H1 (cell line): ENCODE measurements around the gene RGL1. TPM values are rescaled to one million over a fixed set of nuclear protein-coding genes. Genes with fewer than 3 reads are reported as not detected.

Source experiments
- CTCF ChIA-PET: fragments of 300-600 bp; sonication (Branson Sonifier 250); formaldehyde crosslinking; loops from one replicate; lab custom pipeline; 2021; ENCODE audit not compliant: partially characterized antibody; lab: Charles Lee
- POLR2A ChIA-PET: fragments of 300-600 bp; sonication (Branson Sonifier 250); formaldehyde crosslinking; loops from one replicate; lab custom pipeline; 2021; ENCODE audit warnings: inconsistent platforms; ENCODE audit not compliant: partially characterized antibody; lab: Charles Lee
- DNase-seq, 2 experiments: peaks; one replicate each; pipeline versions ENCODE4 v3.0.0 to v3.0.0-alpha.2; 2010 to 2022; ENCODE audit warnings: low spot score in 2 of 2, low read depth in 1 of 2, mixed read lengths in 1 of 2
- FAIRE-seq: peaks from 2 replicates; lab custom pipeline; 2011; peaks lifted over from hg19 to GRCh38; lab: Jason Lieb, UNC
- H2AFZ ChIP-seq: 2 replicates; pipeline ENCODE4 v1.8.1; 2012; ENCODE audit warnings: low read length, inconsistent platforms
- H2AK5ac ChIP-seq: 2 replicates; pipeline ENCODE4 v1.6.1; 2013; ENCODE audit warnings: low read depth, low read length
- H2BK120ac ChIP-seq: replicated peaks from 2 replicates; pipeline ENCODE3; 2013; ENCODE audit warnings: low read depth, low read length, inconsistent platforms
- H2BK12ac ChIP-seq: 2 replicates; pipeline ENCODE4 v1.6.1; 2013; ENCODE audit warnings: low read depth, low read length
- H2BK15ac ChIP-seq: 2 replicates; pipeline ENCODE4 v1.6.1; 2013; ENCODE audit warnings: low read length
- H2BK20ac ChIP-seq: 2 replicates; pipeline ENCODE4 v1.6.1; 2013; ENCODE audit warnings: low read length
- H2BK5ac ChIP-seq: 2 replicates; pipeline ENCODE4 v1.6.1; 2013; ENCODE audit warnings: low read depth, low read length
- H3K14ac ChIP-seq: 2 replicates; pipeline ENCODE4 v1.6.1; 2013; ENCODE audit warnings: inconsistent platforms; ENCODE audit not compliant: insufficient read length
- H3K18ac ChIP-seq: 2 replicates; pipeline ENCODE4 v1.6.1; 2013; ENCODE audit warnings: low read length; ENCODE audit errors: extremely low read depth
- H3K23ac ChIP-seq: 2 replicates; pipeline ENCODE4 v1.6.1; 2013; ENCODE audit warnings: inconsistent platforms; ENCODE audit not compliant: insufficient read length
- H3K23me2 ChIP-seq: 2 replicates; pipeline ENCODE4 v1.6.1; 2013; ENCODE audit warnings: low read depth, low read length
- H3K27ac ChIP-seq: 2 replicates; pipeline ENCODE4 v1.6.1; 2011; ENCODE audit warnings: low read depth, low read length, inconsistent platforms
- H3K27me3 ChIP-seq, 4 experiments: replicated peaks in 1 of 4; 1 replicate in 1 of 4; 2 replicates in 3 of 4; pipeline versions ENCODE4 v1.6.1 to v1.8.1; 2011 to 2013; ENCODE audit warnings: low read length in 3 of 4, mild to moderate bottlenecking in 3 of 4, inconsistent platforms in 2 of 4, mixed read lengths in 2 of 4, moderate library complexity in 1 of 4; ENCODE audit not compliant: control insufficient read depth in 3 of 4, insufficient read depth in 3 of 4; ENCODE audit errors: extremely low read depth in 1 of 4
- H3K36me3 ChIP-seq, 4 experiments: 2 replicates each; pipeline versions ENCODE4 v1.6.1 to v1.8.1; 2011 to 2013; ENCODE audit warnings: mild to moderate bottlenecking in 4 of 4, low read length in 3 of 4, moderate library complexity in 2 of 4, control low read depth in 1 of 4, inconsistent platforms in 1 of 4; ENCODE audit not compliant: insufficient read depth in 4 of 4, control insufficient read depth in 2 of 4
- H3K4ac ChIP-seq: replicated peaks from 2 replicates; pipeline ENCODE3; 2013; ENCODE audit warnings: low read length, low read depth, mixed read lengths, inconsistent platforms; ENCODE audit not compliant: insufficient read length
- H3K4me1 ChIP-seq, 4 experiments: replicated peaks in 1 of 4; 1 replicate in 1 of 4; 2 replicates in 3 of 4; pipeline versions ENCODE4 v1.6.1 to v1.8.1; 2011 to 2013; ENCODE audit warnings: low read length in 3 of 4, inconsistent platforms in 2 of 4, mixed read lengths in 1 of 4; ENCODE audit not compliant: insufficient read depth in 4 of 4, control insufficient read depth in 3 of 4
- H3K4me2 ChIP-seq, 2 experiments: 2 replicates each; pipeline versions ENCODE4 v1.6.1 to v1.8.1; 2011 to 2013; ENCODE audit warnings: low read depth in 2 of 2, low read length in 2 of 2, control low read depth in 1 of 2, inconsistent platforms in 1 of 2, mild to moderate bottlenecking in 1 of 2; ENCODE audit not compliant: insufficient read depth in 1 of 2
- H3K4me3 ChIP-seq, 4 experiments: fragments of 200-600, 300-600 bp in 1 of 4; sonication (generic), shearing (Covaris generic), sonication (Bioruptor Twin) in 1 of 4; 2 replicates each; pipeline versions ENCODE4 v1.5.1 to v1.8.1; 2011 to 2016; ENCODE audit warnings: low read length in 4 of 4, low read depth in 3 of 4, control low read depth in 2 of 4, inconsistent platforms in 2 of 4, mild to moderate bottlenecking in 2 of 4, mixed read lengths in 1 of 4, moderate library complexity in 1 of 4; ENCODE audit not compliant: insufficient read depth in 2 of 4; ENCODE audit errors: extremely low read depth in 1 of 4
- H3K56ac ChIP-seq: replicated peaks from 2 replicates; pipeline ENCODE3; 2013; ENCODE audit warnings: low read depth, mild to moderate bottlenecking, mixed read lengths, low read length, inconsistent platforms; ENCODE audit not compliant: insufficient read length
- H3K79me1 ChIP-seq: 2 replicates; pipeline ENCODE4 v1.6.1; 2013; ENCODE audit warnings: low read depth, low read length, control low read depth
- H3K79me2 ChIP-seq, 2 experiments: 2 replicates each; pipeline versions ENCODE4 v1.6.1 to v1.8.1; 2012 to 2013; ENCODE audit warnings: low read length in 2 of 2, mild to moderate bottlenecking in 2 of 2, inconsistent platforms in 1 of 2; ENCODE audit not compliant: insufficient read depth in 2 of 2, control insufficient read depth in 1 of 2
- H3K9ac ChIP-seq, 4 experiments: replicated peaks in 1 of 4; 1 replicate in 1 of 4; 2 replicates in 3 of 4; pipeline versions ENCODE4 v1.6.1 to v1.8.1; 2011 to 2013; ENCODE audit warnings: low read depth in 3 of 4, low read length in 3 of 4, control low read depth in 2 of 4, mild to moderate bottlenecking in 2 of 4, moderate library complexity in 2 of 4, inconsistent platforms in 1 of 4; ENCODE audit errors: extremely low read depth in 1 of 4
- H3K9me3 ChIP-seq, 2 experiments: 2 replicates each; pipeline versions ENCODE4 v1.6.1 to v1.8.1; 2012 to 2013; ENCODE audit warnings: mild to moderate bottlenecking in 2 of 2, moderate library complexity in 2 of 2, control low read depth in 1 of 2, inconsistent platforms in 1 of 2, low read depth in 1 of 2, low read length in 1 of 2, mixed read lengths in 1 of 2; ENCODE audit not compliant: insufficient read depth in 2 of 2
- H4K20me1 ChIP-seq, 2 experiments: replicated peaks in 1 of 2; 2 replicates each; pipeline versions ENCODE3 to v1.8.1; 2011 to 2013; ENCODE audit warnings: inconsistent platforms in 2 of 2, low read length in 2 of 2, mild to moderate bottlenecking in 1 of 2; ENCODE audit not compliant: insufficient read depth in 2 of 2, control insufficient read depth in 1 of 2
- H4K5ac ChIP-seq: 2 replicates; pipeline ENCODE4 v1.6.1; 2013; ENCODE audit warnings: low read length, low read depth, mixed read lengths, inconsistent platforms; ENCODE audit not compliant: insufficient read length
- H4K8ac ChIP-seq: 2 replicates; pipeline ENCODE4 v1.8.0; 2013; ENCODE audit warnings: mild to moderate bottlenecking, moderate library complexity, low read length, inconsistent platforms; ENCODE audit not compliant: insufficient read depth; ENCODE audit errors: extremely low read depth
- H4K91ac ChIP-seq: replicated peaks from 2 replicates; pipeline ENCODE3; 2013; ENCODE audit warnings: low read length, mixed read lengths, inconsistent platforms; ENCODE audit not compliant: insufficient read length
- CHD1 ChIP-seq: IDR thresholded peaks from 2 replicates; pipeline ENCODE4 v1.6.1; 2012; ENCODE audit warnings: low read depth, low read length, improper control_type of control experiment
- POLR2A ChIP-seq, 2 experiments: IDR thresholded peaks; 1 replicate in 1 of 2; 2 replicates in 1 of 2; pipeline ENCODE4 v1.6.1; 2011; ENCODE audit warnings: low read depth in 2 of 2, low read length in 2 of 2, mild to moderate bottlenecking in 2 of 2; ENCODE audit errors: control extremely low read depth in 1 of 2
- POLR2AphosphoS5 ChIP-seq: IDR thresholded peaks from 2 replicates; pipeline ENCODE4 v1.6.1; 2011; ENCODE audit warnings: low read depth, low read length
- SP2 ChIP-seq: IDR thresholded peaks from 2 replicates; pipeline ENCODE4 v1.6.1; 2012; ENCODE audit warnings: mild to moderate bottlenecking, low read length, inconsistent platforms
- WGBS, 2 experiments: shearing (Covaris generic) in 1 of 2; methylation state at CpG; one replicate each; pipeline versions ENCODE4 v1.1.6 to v1.1.7; 2013 to 2015; ENCODE audit warnings: low lambda C conversion rate in 2 of 2, mixed read lengths in 2 of 2, inconsistent platforms in 1 of 2, low coverage in 1 of 2, missing lambda C conversion rate in 1 of 2; ENCODE audit not compliant: insufficient replicate concordance in 2 of 2, insufficient coverage in 1 of 2, insufficient read length in 1 of 2; ENCODE audit errors: extremely low coverage in 1 of 2, missing lambda C conversion rate in 1 of 2; 5-methylcytosine and 5-hydroxymethylcytosine counted together
- polyA plus RNA-seq, 7 experiments: library from polyadenylated mRNA; depleted of rRNA in 3 of 7; stranded (reverse) in 5 of 7; unstranded in 2 of 7; fragments of >200 nt in 5 of 7; fragments of 200-250 nt in 2 of 7; gene quantifications; 1 replicate in 5 of 7; 2 replicates in 1 of 7; 4 replicates in 1 of 7; pipeline versions ENCODE4 v1.2.1 to v1.2.3, GENCODE V29; 2011 to 2013; ENCODE audit warnings: missing spikeins in 2 of 7, mixed read lengths in 2 of 7
- total RNA-seq: library from RNA; stranded (reverse); fragmentation: NEBNext Ultra II Directional; extraction: Animal tissue kit (Norgen Biotek cat#: 25700); gene quantifications from 2 replicates; pipeline ENCODE4 v1.2.1, GENCODE V29; 2021
- TF ChIP-seq, protein P1 (sequence below): IDR thresholded peaks from 2 replicates; pipeline ENCODE4 v1.6.1; 2011; ENCODE audit warnings: low read length, improper control_type of control experiment
- TF ChIP-seq, protein P2 (sequence below): IDR thresholded peaks from 2 replicates; pipeline ENCODE4 v1.6.1; 2012; ENCODE audit warnings: low read length, inconsistent platforms

RGL1 gene
- total and polyA plus RNA-seq, 2 of the 8 experiments (the other 6 are each of a cell fraction or from before 2014, with no cell fraction given): 0.98 to 2.4 TPM

DNA sequence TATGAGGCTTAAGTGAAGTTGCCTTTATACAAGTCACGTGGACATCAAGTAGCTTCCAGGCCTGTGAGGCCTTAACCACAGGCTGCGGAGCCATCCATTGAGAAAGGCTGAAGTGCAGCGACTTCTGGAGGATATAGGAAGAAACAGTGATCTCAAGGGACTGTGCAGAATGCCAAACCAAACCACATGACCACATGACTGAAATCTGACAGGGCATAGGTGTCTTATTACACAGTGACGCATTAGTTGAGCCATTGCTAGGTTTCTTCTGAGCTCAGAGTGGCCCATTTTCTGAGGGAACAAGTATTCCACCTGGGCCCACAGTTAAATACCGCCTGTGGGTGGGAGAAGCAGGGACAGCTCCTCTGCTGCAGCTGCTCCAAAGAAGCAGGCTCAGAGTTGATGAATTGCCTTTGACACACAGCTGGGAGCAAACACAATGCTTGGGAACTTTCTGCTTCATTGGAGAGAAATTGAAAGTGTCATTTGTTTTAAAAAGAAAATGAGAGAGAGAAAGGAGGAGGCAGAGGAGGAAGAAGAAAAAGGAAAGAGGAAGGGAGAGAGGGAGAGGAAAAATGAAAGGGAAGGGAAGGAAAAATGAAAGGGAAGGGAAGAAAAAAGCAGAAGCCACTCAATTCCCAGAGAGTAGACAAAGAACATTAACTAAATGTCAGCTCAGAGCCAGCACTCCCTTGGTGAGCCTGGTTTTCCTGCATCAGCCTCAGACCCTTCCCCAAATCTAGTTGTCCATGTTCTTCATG, 138.2 kb downstream of the RGL1 start:
- H3K9me3 ChIP-seq: no peaks in the 10 kb centered on the region
- H4K8ac ChIP-seq: no peak overlapping the region
- H3K23me2 ChIP-seq: no peaks in the 10 kb centered on the region
- no peak overlapping the region for H4K5ac ChIP-seq
- no peak overlapping the region for H3K4me2 ChIP-seq
- POLR2A ChIA-PET: no interaction called here
- no peak overlapping the region for H3K18ac ChIP-seq
- no peak overlapping the region for H3K9ac ChIP-seq
- DNase-seq: no peak
- no peak overlapping the region for H3K4me3 ChIP-seq
- no peak overlapping the region for H3K4ac ChIP-seq
- H2BK5ac ChIP-seq: no peak overlapping the region
- no peaks in the 10 kb centered on the region for H3K36me3 ChIP-seq
- no peak overlapping the region for H2BK12ac ChIP-seq
- no peak overlapping the region for H2AFZ ChIP-seq
- WGBS, 2 experiments: 73% methylated on average over 5 of the region's 5 CpGs; no CpG with 5 or more reads in 1 of the 2 experiments
- no peak overlapping the region for H2AK5ac ChIP-seq
- H4K91ac ChIP-seq: no peak overlapping the region
- FAIRE-seq: no peak
- H2BK20ac ChIP-seq: no peak overlapping the region
- peaks cover 2% of the 10 kb centered on the region in 2 experiments for H4K20me1 ChIP-seq
- peaks cover 4 to 10% (median 5%) of the 10 kb centered on the region in 4 experiments; a peak in 6 of 7 replicates for H3K4me1 ChIP-seq
- peaks cover 0 to 36% (median 31%) of the 10 kb centered on the region in 4 experiments; a peak in 6 of 7 replicates for H3K27me3 ChIP-seq
- H3K79me2 ChIP-seq: no peaks in the 10 kb centered on the region
- no peak for TF ChIP-seq POLR2A (IDR thresholded peaks at IDR 0.05; ENCODE audit: control extremely low read depth in 1 of 2, low read depth in 2 of 2, low read length in 2 of 2)
- no peak for TF ChIP-seq SP2
- TF ChIP-seq CHD1: no peak
- no peak for TF ChIP-seq POLR2AphosphoS5
- TF ChIP-seq, protein P1, sequence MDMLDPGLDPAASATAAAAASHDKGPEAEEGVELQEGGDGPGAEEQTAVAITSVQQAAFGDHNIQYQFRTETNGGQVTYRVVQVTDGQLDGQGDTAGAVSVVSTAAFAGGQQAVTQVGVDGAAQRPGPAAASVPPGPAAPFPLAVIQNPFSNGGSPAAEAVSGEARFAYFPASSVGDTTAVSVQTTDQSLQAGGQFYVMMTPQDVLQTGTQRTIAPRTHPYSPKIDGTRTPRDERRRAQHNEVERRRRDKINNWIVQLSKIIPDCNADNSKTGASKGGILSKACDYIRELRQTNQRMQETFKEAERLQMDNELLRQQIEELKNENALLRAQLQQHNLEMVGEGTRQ: no peak
- TF ChIP-seq, protein P2, sequence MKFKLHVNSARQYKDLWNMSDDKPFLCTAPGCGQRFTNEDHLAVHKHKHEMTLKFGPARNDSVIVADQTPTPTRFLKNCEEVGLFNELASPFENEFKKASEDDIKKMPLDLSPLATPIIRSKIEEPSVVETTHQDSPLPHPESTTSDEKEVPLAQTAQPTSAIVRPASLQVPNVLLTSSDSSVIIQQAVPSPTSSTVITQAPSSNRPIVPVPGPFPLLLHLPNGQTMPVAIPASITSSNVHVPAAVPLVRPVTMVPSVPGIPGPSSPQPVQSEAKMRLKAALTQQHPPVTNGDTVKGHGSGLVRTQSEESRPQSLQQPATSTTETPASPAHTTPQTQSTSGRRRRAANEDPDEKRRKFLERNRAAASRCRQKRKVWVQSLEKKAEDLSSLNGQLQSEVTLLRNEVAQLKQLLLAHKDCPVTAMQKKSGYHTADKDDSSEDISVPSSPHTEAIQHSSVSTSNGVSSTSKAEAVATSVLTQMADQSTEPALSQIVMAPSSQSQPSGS: no peak
- CTCF ChIA-PET: interaction anchor here (0.6 to 1.4 kb wide), 7 partner anchors 21 to 456 kb away, joined by 3 to 5 read pairs (median 3); no protein-coding TSS in a partner anchor
- no peak overlapping the region for H3K27ac ChIP-seq
- H3K14ac ChIP-seq: no peak overlapping the region
- no peak overlapping the region for H2BK120ac ChIP-seq
- H3K79me1 ChIP-seq: no peaks in the 10 kb centered on the region
- no peak overlapping the region for H3K56ac ChIP-seq
- H3K23ac ChIP-seq: no peak overlapping the region
- H2BK15ac ChIP-seq: no peak overlapping the region
